ENCODE results near the gene ANKLE1.
A peak's percentile ranks its signal among the peaks of the same experiment; 100 is the strongest.
"Not testable (repeated sequence)": the region's sequence is repeated elsewhere in the genome, so short reads cannot be mapped to it uniquely, and the experiment has no call there.

The ANKLE1 gene

DNA sequence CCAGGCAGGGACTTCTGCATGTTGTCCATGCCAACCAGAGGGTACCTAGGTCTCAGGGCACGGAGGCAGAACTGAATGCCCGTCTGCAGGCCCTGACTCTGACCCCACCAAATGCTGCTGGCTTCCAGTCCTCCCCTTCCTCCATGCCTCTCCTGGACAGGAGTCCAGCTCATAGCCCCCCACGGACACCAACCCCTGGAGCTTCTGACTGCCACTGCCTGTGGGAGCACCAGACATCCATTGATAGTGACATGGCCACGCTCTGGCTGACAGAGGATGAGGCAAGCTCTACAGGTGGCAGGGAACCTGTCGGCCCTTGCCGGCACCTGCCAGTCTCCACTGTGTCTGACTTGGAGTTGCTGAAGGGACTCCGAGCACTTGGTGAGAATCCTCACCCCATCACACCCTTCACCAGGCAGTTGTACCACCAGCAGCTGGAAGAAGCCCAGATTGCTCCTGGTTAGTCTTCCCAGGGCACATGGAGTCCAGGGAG is 1.8 kb downstream of the ANKLE1 start:
- DNase-seq (ENCODE audit: low read depth) = no peak

DNA sequence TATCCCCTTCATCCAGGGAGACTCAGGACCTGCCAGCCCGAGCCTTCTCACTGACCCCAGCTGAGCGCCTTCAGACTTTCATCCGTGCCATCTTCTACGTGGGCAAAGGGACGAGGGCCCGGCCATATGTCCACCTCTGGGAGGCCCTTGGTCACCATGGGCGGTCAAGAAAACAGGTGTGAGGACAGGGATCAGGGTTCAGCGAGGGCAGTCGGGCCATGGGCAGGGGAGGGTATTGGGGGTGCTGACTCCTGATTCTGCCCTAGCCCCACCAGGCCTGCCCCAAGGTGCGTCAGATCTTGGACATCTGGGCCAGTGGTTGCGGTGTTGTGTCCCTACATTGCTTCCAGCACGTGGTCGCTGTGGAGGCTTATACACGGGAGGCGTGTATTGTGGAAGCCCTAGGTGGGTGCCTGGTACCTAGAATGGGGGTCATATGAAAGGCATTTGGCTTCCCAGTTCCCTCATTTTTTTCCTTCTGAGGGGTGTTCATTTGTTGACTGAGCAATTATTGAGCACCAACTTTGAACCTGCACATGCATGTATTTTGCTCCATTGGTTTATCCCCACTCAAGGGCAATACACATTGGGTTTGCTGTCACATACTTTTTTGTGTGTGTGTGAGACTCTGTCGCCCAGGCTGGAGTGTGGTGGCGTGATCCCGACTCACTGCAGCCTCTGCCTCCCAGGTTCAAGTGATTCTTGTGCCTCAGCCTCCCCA is 3.9 kb downstream of the ANKLE1 start:
- DNase-seq (ENCODE audit: low read depth) = no peak

DNA sequence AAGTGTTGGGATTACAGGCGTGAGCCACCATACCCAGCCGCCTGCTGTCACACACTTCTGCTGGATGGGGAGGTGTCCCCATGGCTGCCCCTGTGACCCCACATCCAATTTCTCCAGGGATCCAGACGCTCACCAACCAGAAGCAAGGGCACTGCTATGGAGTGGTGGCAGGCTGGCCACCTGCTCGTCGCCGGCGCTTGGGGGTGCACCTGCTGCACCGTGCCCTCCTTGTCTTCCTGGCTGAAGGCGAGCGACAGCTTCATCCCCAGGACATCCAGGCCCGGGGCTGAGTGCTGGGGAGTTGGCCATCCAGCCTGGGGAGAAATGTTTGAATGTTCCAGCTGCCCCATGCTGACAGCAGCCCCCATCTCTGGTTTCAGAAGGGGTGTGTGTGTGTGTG is 4.6 kb downstream of the ANKLE1 start:
- no peak for DNase-seq (ENCODE audit: low read depth)

DNA sequence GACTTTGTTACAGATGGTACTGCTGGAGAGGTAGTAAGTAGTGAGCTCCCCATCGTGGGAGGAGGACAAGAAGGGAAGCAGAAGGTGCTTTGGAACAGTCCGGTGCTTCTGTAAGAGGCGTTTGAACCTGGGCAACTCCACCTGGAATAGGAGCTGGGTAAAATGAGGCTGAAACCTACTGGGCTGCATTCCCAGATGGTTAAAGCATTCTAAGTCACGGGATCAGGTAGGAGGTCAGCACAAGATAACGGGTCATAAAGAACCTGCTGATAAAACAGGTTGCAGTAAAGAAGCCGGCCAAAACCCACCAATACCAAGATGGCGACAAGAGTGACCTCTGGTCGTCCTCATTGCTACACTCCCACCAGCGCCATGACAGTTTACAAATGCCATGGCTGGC is 5.1 kb downstream of the ANKLE1 start:
- no peak for DNase-seq (ENCODE audit: low read depth)

DNA sequence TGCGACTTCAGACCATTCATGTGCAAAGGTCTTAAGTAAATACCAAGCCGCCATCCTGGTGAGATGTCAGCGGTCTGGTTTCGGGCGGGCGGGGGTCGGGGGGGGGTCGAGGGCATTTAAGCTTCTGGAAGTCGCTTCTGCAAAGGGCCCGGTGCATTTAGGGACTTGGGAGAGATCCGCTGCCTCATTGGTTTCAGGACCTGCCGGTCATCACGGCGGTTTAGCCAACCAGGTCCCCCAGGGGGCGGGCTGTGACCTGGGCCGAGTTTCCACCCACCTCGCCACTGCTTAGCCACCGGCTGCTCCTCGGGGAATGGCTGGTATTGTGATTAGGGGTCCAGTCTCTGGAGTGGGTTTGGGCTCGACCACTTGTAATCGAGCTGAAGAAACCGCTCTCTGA is 7.8 kb downstream of the ANKLE1 start:
- DNase-seq (ENCODE audit: low read depth) = no peak

DNA sequence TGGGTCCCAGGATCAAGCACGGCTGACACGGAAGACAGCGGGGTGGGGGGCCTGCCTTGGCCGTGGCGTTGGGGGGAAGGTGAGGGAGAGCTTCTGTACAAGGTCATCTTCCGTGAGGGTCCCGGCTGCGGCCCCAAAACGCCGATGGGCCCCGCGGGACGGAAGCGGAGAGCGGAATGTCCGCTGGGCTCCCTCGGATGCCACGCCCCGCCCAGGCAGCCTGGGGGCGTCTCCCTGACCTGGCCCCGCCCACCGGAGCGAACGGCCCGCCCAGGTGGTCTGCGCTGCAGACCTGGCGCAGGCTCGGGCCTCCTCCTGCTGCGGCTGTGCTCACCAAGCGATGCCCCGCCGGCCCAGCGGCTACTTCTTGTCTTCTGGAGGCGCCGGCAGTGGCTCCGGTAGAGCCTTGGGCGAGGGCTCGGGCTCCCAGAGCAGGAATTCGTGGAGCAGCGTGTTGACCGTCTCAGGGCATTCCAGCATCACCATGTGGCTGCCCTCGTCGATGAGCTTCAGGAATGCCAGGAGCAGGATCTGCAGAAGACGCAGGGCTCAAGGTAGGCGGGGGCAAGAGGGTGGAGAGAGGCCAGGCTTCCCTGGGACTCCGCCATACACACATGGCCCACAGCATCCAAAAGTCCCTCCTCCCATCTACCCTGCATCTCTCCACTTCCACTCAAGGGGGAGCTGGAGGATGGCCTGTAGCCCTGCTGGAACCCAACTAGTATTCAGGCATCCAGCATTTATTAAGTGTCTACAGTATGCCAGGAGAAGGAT is 10.8 kb downstream of the ANKLE1 start:
- peak; percentile 69 for DNase-seq (ENCODE audit: low read depth)

DNA sequence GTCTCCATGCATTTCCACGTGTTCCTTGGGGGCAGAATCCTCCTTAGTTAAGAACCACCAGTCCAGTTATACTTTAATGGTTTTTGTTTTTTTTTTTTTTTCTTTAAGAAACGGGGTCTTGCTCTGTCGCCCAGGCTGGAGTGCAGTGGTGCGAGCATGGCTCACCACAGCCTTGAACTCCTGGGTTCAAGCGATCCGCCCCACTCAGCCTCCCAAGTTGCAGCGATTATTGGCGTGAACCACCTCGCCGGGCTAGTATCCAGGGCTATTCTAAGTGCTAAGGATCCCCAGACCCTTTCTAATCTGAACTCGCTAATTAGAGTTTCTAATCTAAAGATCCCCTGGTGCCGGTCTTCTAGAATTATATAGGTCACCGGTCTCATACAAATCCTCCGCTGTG is 11.9 kb downstream of the ANKLE1 start:
- DNase-seq (ENCODE audit: low read depth) = no peak

DNA sequence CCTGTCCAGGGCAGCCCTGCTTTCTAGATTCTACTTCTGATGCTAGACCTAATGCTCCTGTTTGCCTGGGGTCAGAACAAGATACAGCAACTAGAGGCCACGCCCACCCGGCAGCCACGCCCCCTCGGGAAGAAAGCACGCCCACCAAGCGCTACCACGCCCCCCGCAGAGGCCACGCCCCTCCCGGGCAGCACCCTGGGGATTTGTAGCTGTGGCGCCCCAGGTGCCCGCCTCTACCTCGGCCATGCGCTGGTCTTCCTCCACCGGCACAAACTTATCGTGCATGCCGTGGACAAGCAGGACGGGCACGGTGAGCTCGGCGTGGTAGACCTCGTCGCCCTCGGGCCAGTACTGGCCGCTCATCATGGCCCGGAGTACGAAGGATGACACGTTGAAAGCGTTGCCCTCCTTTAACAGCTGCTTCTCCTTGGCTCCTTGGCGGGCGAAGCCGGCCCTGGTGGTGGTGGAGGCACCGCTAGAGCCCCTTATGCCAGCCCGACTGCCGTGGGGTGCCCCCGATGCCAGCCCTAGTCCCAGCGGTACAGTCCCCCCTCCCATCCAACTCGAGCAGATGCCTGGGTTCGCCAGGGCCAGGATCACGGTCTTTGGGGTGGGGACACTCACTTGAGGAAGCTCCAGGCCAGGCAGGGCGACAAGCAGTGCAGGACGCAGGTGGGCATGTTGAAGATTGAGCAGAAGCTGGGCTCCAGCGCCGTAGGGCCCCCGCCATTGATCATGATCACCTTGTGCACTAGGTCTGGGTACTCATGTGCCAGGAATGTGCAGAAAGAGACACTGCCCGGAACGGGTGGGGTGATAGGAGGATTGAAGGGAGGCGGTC is 12.6 kb downstream of the ANKLE1 start:
- peak; percentile 24 for DNase-seq (ENCODE audit: low read depth)

DNA sequence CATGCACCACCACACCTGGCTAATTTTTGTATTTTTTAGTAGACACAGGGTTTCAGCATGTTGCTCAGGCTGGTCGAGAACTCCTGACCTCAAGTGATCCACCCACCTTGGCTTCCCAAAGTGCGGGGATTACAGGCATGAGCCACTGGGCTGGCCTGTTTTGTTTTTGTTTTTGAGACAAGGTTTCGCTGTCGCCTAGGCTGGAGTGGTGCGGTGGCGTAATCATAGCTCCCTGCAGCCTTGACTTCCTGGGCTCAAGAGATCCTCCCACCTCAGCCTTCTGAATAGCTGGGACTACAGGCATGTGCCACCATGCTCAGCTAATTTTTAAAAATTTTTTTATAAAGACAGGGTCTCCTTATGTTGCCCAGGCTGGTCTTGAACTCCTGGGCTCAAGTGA is 13.8 kb downstream of the ANKLE1 start:
- not testable (repeated sequence) for DNase-seq (ENCODE audit: low read depth)

DNA sequence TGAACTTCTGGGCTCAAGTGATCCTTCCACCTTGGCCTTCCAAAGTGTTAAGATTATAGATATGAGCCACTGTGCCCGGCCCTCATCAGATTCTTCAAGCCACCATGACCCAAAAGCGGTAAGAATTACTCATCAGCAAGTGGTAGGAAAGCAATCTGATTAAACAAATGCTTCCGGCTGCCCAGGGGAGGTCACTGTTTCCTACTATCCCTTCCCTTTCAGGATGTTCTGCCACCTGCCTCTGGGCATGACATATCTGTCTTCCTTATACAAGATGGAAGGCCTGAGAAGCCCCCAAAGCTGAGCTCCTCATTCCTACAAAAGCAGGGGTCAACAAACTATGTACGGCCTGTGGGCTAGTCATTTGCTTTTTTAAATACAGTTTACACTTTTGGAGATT is 14.6 kb downstream of the ANKLE1 start:
- no peak for DNase-seq (ENCODE audit: low read depth)

DNA sequence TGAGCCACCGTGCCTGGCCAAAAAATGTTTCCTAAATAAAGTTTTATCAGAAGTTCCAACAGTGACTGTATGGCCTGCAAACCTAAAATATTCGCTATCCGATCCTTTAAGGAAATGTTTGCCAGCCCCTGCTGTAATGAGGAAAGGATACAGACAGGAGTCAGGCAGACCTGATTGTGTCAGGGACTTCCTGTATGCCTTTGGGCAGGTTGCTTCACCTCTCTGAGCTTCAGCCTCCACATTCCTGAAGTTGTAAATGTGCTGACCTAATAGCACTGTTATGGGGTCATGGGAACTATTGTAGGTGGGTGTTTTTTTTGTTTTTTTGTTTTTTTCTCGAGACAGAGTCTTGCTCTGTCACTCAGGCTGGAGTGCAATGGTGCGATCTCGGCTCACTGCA is 15.3 kb downstream of the ANKLE1 start:
- no peak for DNase-seq (ENCODE audit: low read depth)

DNA sequence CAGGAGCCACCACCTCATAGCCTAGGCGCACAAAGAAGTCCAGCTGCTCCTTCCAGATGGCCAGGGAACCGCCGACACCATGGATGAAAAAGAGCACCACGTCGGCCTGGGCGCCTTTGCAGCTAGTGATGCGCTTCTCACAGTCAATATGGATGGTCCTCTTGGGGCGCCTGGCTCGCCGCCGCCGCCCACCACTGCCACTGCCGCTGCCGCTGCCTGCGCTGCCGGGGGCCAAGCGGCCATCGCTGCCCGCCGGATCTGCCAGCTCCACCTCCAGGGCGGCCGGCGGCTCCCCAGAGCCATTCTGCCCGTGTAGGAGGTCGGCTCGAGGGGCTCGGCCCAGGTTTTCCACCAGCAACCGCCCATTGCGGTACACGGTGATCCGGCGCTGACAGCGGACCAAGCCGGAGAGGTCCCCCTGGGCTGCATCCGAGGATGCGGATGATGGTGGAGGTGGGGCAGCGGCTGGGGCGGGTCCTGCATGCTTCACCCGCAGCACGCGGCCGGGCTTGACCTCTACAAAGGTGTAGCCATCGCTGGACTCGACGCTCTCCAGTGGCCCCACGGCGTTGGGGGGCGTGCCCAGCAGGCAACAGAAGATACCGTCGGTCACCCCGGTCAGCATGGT is 19.4 kb downstream of the ANKLE1 start:
- DNase-seq (ENCODE audit: low read depth) = no peak

DNA sequence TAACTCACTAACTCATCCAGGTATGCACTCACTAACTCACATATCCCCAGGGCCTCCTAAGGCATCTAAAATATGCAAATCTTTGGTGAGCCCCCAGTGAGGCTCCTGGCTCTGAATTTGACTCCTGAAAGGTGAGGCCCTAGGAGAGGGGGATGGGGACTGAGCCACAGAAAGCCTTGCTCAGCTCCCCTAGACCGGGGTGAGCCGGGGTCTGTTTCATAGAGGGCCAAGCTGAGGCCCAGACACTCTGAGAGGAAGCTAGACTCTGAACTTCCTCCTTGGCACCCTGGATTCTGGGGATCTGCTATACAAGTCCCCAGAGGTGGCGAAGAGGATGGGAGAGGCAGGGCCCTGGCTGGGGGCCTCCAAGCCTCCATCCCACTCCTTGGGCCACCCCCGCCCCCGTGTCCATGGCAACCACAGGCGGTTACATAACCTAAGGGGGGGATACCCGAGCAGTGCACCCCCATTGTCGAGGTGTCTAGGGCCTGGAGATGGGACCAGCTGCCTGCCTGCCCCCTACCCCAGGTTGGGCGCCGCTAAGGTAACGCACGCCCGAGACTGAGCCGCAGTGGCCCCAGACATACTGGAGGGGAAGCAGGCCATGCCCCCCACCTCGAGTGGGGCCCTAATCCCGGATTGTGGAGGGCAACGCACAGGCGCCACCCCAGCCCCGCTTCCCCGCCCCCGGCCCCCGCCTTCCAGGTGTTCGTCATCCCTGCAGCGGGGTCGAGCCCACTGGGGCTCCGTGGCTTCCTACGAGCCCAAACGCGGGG is 20.9 kb downstream of the ANKLE1 start:
- DNase-seq (ENCODE audit: low read depth) = peak; percentile 18

DNA sequence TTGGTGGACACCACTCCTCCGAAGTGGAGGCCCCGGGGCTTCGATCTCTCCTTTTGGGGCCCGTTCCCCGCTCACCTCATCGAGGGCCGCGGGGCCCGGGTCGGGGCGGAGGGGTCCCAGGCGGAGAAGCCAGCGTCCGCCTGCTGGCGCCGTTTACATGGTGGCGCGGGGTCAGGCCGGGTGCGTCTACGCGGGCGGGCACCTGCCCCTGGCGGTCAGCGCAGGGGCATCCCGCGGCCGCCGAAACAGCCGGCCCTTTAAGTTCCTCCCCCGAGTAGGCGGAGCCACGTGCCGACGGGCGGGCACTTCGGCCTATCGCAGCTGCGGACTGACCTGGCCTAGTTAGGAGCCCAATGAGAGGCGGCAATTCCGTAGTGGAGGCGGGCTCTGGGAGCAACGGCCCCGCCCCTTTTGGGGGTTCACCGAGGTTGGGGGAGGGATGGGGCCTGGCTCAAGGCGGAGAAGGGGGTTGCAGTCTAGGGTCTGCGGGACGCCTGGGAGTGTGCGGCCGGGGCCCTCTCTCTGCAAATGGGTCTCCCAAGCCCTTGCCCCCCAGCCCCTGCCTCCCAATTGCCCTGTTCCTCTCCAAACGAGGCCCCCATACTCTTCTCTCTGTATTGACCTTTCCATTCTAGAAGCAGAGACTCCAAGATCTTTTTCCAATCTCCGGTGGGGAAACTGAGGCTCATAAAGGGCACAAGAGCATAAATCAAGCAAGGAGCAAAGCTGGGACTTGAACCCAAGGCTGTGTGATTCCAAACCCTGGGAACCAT is 21.7 kb downstream of the ANKLE1 start, which contains the start of gene ABHD8:
Gene ABHD8 (minus strand): TSS at position 259 of the 773 bp plus-strand sequence. CDS start 1,809 bp downstream, outside the sequence.
- DNase-seq (ENCODE audit: low read depth) = peak; percentile 87

DNA sequence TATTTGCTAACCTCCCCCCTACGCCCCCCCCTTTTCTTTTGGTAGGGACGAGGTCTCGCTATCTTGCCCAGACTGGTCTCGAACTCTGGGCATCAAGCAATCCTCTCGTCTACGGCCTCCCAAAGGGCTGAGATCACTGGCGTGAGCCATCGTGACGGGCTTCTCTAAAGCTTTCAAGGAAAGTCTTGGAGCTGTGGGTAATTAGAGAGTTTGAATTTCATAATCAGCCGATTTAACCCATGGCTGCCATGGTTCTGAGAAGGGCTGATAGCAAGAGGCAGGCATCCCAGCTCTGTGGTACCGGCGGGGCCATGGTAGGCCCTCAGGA is 22.2 kb downstream of the ANKLE1 start:
- DNase-seq (ENCODE audit: low read depth) = no peak

DNA sequence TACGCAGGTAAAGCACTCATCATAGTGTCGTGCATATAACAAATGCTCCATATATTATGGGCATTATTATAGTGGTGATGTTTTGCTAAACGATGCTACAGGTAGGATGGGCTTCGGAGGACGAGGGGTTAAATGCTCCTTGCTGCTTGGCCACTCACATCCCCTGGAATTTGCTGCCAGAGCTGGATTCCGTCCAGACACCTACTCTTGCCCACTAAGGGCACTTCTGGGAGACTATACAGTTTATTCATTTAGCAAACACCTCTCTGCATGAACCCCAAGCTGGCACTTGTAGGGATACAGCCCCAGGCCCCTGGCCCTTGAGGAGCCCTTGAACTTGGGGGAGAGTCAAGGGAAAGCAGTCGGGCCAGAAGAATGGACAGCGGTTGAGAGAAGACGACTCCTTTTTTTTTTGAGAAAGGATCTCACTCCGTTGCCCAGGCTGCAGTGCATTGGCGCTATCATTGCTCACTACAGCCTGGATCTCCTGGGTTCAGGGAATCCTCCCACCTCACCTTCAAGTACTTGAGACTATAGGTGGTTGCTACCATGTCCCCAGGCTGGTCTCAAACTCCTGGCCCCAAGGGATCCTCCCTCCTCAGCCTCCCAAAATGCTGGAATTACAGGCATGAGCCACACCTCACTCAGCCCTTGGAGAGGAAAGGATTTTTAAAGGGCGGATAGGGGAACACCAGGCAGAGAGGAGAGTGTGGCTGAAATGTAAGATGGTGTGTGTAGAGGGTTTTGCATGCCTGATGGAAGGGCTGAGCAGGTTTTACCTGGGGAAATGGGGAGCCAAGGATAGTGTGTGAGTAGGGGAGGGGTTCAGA is 22.9 kb downstream of the ANKLE1 start:
- DNase-seq (ENCODE audit: low read depth) = no peak

DNA sequence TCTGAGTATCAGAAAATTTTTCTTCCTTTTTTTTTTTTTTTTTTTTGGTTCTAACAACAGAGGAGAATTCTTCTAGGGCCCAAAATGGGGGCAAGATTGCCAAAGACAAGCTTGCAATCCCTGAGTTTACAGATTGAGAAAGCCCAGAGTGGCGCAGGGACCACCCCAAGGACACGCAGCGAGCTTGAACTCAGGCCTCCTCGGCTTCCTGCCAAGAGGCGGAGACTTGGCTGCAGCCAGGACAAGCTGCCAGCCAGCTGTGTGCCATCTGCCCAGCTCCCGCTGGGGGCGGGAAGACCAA is 23.5 kb downstream of the ANKLE1 start:
- DNase-seq (ENCODE audit: low read depth) = no peak

DNA sequence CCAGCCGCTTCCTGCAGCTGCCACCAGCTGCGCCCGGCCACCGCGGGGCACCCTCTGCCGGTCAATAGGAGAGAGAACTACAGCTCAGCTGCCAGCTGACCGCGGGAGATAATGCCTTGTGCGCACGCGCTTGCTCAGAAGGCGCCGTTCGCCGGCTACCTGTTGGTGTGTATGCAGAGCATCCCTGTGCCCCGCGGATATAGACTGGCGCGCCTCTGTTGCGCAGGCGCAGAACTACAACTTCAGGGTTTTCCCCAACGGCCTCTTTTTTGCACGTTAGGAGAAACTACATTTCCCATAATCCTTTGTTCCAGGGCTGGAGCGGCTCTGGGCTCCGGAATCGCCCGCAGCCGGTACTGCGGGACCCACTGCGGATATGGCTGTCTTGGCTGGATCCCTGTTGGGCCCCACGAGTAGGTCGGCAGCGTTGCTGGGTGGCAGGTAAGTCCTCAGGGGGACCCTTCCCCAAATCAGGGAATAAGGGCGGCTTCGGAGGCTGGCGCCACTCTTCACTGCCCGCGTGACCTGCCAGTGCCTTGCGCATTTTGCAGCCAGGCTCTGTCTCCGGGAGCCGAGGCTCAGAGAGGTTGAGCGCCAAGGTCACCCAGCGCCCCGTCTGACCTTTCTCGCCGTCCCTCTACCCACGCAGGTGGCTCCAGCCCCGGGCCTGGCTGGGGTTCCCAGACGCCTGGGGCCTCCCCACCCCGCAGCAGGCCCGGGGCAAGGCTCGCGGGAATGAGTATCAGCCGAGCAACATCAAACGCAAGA is 24.0 kb downstream of the ANKLE1 start, which contains the start of gene MRPL34:
Gene MRPL34 (plus strand): TSS at position 356 of the 768 bp plus-strand sequence. CDS start 21 bp downstream, at position 377.
- DNase-seq (ENCODE audit: low read depth) = peak; percentile 90

DNA sequence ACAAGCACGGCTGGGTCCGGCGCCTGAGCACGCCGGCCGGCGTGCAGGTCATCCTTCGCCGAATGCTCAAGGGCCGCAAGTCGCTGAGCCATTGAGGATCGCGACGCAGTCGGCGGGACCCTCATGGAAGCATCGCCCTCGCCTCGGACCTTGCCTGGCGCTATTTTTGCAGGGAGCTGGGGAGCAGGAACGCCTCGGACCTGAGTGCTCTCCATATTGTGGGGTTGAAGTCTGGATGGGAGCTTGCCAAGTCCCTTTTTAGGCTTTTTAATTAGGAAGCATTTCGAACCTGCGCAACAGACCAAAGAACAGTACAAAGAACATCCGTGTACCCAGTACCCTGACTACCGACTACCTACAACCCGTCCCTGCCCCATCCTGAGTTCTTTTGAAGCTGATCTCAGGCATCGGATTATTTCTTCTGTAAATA is 24.6 kb downstream of the ANKLE1 start:
- no peak for DNase-seq (ENCODE audit: low read depth)

Data from T follicular helper cell (primary cell).